WTC11 (cell line): ENCODE measurements around the gene SALL4. TPM values are rescaled to one million over a fixed set of nuclear protein-coding genes. Genes with fewer than 3 reads are reported as not detected.

ENCODE experiments used
- ATAC-seq: fragments of 200-7000 bp; cut with Tn5 transposase; 2 replicates; pipeline ENCODE4 v1.10.0; 2021; ENCODE audit warnings: mild to moderate bottlenecking, moderate library complexity
- Bru-seq: library from RNA; stranded (reverse); fragments of 400-500 nt; gene quantifications from one replicate; lab custom pipeline; 2021; lab: Mats Ljungman, UMichigan
- CTCF ChIA-PET: fragments of 300-600 bp; sonication (Branson Sonifier 250); formaldehyde crosslinking; loops from one replicate; lab custom pipeline; 2021; ENCODE audit warnings: antibody characterized with exemption; lab: Charles Lee
- POLR2A ChIA-PET: fragments of 350-600 bp; sonication (Branson Sonifier 250); formaldehyde crosslinking; loops from one replicate; lab custom pipeline; 2021; ENCODE audit warnings: antibody characterized with exemption; lab: Charles Lee
- DNase-seq: peaks from one replicate; pipeline ENCODE4 v3.0.0; 2021; ENCODE audit warnings: low spot score
- H3K27ac Mint-ChIP-seq: 2 replicates; pipeline ENCODE4 v1.8.0; 2021; ENCODE audit warnings: mixed read lengths
- H3K27me3 Mint-ChIP-seq: 2 replicates; pipeline ENCODE4 v1.8.0; 2021; ENCODE audit warnings: low read depth, mild to moderate bottlenecking, moderate library complexity, mixed read lengths
- H3K36me3 Mint-ChIP-seq: 2 replicates; pipeline ENCODE4 v1.8.0; 2021; ENCODE audit warnings: mixed read lengths
- H3K4me1 Mint-ChIP-seq: 2 replicates; pipeline ENCODE4 v1.8.0; 2022; ENCODE audit warnings: mixed read lengths
- H3K4me3 Mint-ChIP-seq: 2 replicates; pipeline ENCODE4 v1.8.0; 2021; ENCODE audit warnings: mild to moderate bottlenecking, moderate library complexity, mixed read lengths
- H3K9me3 Mint-ChIP-seq: 2 replicates; pipeline ENCODE4 v1.8.0; 2021; ENCODE audit warnings: mixed read lengths
- ARID4B ChIP-seq: sonication (generic); formaldehyde crosslinking; IDR thresholded peaks from 2 replicates; pipeline ENCODE4 v1.8.0; 2023; ENCODE audit warnings: missing genetic modification reagents, mild to moderate bottlenecking, borderline replicate concordance
- ATF1 ChIP-seq: sonication (generic); formaldehyde crosslinking; IDR thresholded peaks from 2 replicates; pipeline ENCODE4 v1.8.1; 2023; ENCODE audit warnings: mild to moderate bottlenecking, moderate library complexity, missing genetic modification reagents
- CTCF ChIP-seq: fragments of 200-600 bp; IDR thresholded peaks from 2 replicates; pipeline ENCODE4 v1.8.0; 2022; ENCODE audit warnings: antibody characterized with exemption
- E2F4 ChIP-seq: sonication (generic); formaldehyde crosslinking; IDR thresholded peaks from 2 replicates; pipeline ENCODE4 v1.8.1; 2022; ENCODE audit warnings: low read depth, mild to moderate bottlenecking, moderate library complexity, missing genetic modification reagents, borderline replicate concordance
- ELF4 ChIP-seq: sonication (generic); formaldehyde crosslinking; IDR thresholded peaks from 2 replicates; pipeline ENCODE4 v1.8.1; 2022; ENCODE audit warnings: low read depth, mild to moderate bottlenecking, moderate library complexity, missing genetic modification reagents
- GTF2I ChIP-seq: fragments of 250-450 bp; sonication (Bioruptor Pico); conservative IDR thresholded peaks from 2 replicates; pipeline ENCODE4 v1.4.0; 2021; ENCODE audit warnings: mild to moderate bottlenecking
- HMGXB4 ChIP-seq: sonication (generic); formaldehyde crosslinking; IDR thresholded peaks from 2 replicates; pipeline ENCODE4 v1.8.1; 2023; ENCODE audit warnings: mild to moderate bottlenecking, moderate library complexity, missing genetic modification reagents
- JUN ChIP-seq: sonication (generic); formaldehyde crosslinking; IDR thresholded peaks from 2 replicates; pipeline ENCODE4 v1.8.0; 2023; ENCODE audit warnings: mild to moderate bottlenecking, missing genetic modification reagents
- MYBL2 ChIP-seq: sonication (generic); formaldehyde crosslinking; IDR thresholded peaks from 2 replicates; pipeline ENCODE4 v1.8.1; 2023; ENCODE audit warnings: mild to moderate bottlenecking, moderate library complexity, missing genetic modification reagents
- NFATC4 ChIP-seq: fragments of 250-450 bp; sonication (Bioruptor Pico); IDR thresholded peaks from 2 replicates; pipeline ENCODE4 v1.9.0; 2021; ENCODE audit warnings: mild to moderate bottlenecking
- NFE2L1 ChIP-seq: sonication (generic); formaldehyde crosslinking; IDR thresholded peaks from 2 replicates; pipeline ENCODE4 v1.8.1; 2023; ENCODE audit warnings: missing genetic modification reagents
- NFYB ChIP-seq: sonication (generic); formaldehyde crosslinking; conservative IDR thresholded peaks from 2 replicates; pipeline ENCODE4 v1.8.0; 2022; ENCODE audit warnings: low read depth, missing genetic modification reagents
- NR3C1 ChIP-seq: sonication (generic); formaldehyde crosslinking; conservative IDR thresholded peaks from 2 replicates; pipeline ENCODE4 v1.8.1; 2023; ENCODE audit warnings: low read depth, mild to moderate bottlenecking, missing genetic modification reagents
- SOX15 ChIP-seq: fragments of 250-450 bp; sonication (Bioruptor Pico); IDR thresholded peaks from 2 replicates; pipeline ENCODE4 v1.9.0; 2021; ENCODE audit warnings: mild to moderate bottlenecking
- SP1 ChIP-seq: sonication (generic); formaldehyde crosslinking; conservative IDR thresholded peaks from 2 replicates; pipeline ENCODE4 v1.8.1; 2022; ENCODE audit warnings: missing genetic modification reagents
- TCF7 ChIP-seq: sonication (generic); formaldehyde crosslinking; IDR thresholded peaks from 2 replicates; pipeline ENCODE4 v1.8.0; 2022; ENCODE audit warnings: mild to moderate bottlenecking, low read depth, missing genetic modification reagents, moderate library complexity
- ZNF317 ChIP-seq: sonication (generic); formaldehyde crosslinking; IDR thresholded peaks from 2 replicates; pipeline ENCODE4 v1.8.1; 2023; ENCODE audit warnings: low read depth, mild to moderate bottlenecking, moderate library complexity, missing genetic modification reagents, borderline replicate concordance
- ZNF512 ChIP-seq: sonication (generic); formaldehyde crosslinking; IDR thresholded peaks from 2 replicates; pipeline ENCODE4 v1.8.1; 2022; ENCODE audit warnings: missing genetic modification reagents, borderline replicate concordance
- ZNF532 ChIP-seq: fragments of 250-450 bp; sonication (Bioruptor Pico); IDR thresholded peaks from 2 replicates; pipeline ENCODE4 v1.9.0; 2021; ENCODE audit warnings: mild to moderate bottlenecking, borderline replicate concordance
- ZNF671 ChIP-seq: fragments of 250-450 bp; sonication (Bioruptor Pico); IDR thresholded peaks from 2 replicates; pipeline ENCODE4 v1.8.0; 2021; ENCODE audit warnings: mild to moderate bottlenecking
- long read RNA-seq, 3 experiments: library from RNA in 1 of 3; library from capped mRNA in 1 of 3; library from polyadenylated mRNA in 1 of 3; unstranded in 2 of 3; stranded (forward) in 1 of 3; transcript quantifications; one replicate each; pipeline ENCODE4 v2.0.0, GENCODE V29; 2021
- total RNA-seq: library from RNA; stranded (reverse); gene quantifications from 3 replicates; pipeline ENCODE4 v1.2.3, GENCODE V29; 2021

Gene SALL4
- total RNA-seq: 156 to 204 TPM (median 203 TPM) in 3 replicates
- Bru-seq, nascent RNA: percentile 99 among the genes with signal in this experiment
- long read RNA-seq, experiment 1, full-length matches to known transcripts: 154 of 238 reads
- long read RNA-seq, experiment 1, partial matches to known transcripts: 70 of 238 reads
- long read RNA-seq, experiment 1, other reads (novel, unspliced or antisense): 14 of 238 reads
- long read RNA-seq, experiment 2, full-length matches to known transcripts: 16 of 113 reads
- long read RNA-seq, experiment 2, partial matches to known transcripts: 26 of 113 reads
- long read RNA-seq, experiment 2, other reads (novel, unspliced or antisense): 71 of 113 reads
- long read RNA-seq, experiment 3, full-length matches to known transcripts: 5 of 13 reads
- long read RNA-seq, experiment 3, partial matches to known transcripts: 0 of 13 reads
- long read RNA-seq, experiment 3, other reads (novel, unspliced or antisense): 8 of 13 reads

- ChIA-PET POLR2A (interaction anchor here (0.6 to 1.5 kb wide), 8 partner anchors 14 to 303 kb away, joined by 3 to 6 read pairs (median 3); no protein-coding TSS in a partner anchor), CTCF (interaction anchor here (0.6 to 2.4 kb wide), 11 partner anchors 10 to 871 kb away, joined by 3 to 13 read pairs (median 5); partner anchors contain the start of gene ADNP)
- Mint-ChIP-seq H3K9me3 (no peaks in the 10 kb centered on the region), H3K36me3 (0 out of 2 replicates have a peak, but pooled peaks cover 2% of the 10 kb centered on the region), H3K27me3 (no peaks in the 10 kb centered on the region; the same call in 1 of the 2 replicates), H3K27ac (peak within 1 kb of the TSS; percentile 91), H3K4me1 (peaks cover 30% of the 10 kb centered on the region), H3K4me3 (peak within 1 kb of the TSS; percentile 95)
- ATAC-seq (peak; percentile 81), DNase-seq (peak; percentile 88)
- no peak for TF ChIP-seq ARID4B (CRISPR knock-in tag)
- TF ChIP-seq NR3C1: 0 out of 2 replicates have a peak, but pooled peaks have one; percentile 38
- TF ChIP-seq NFATC4: no peak
- TF ChIP-seq TCF7 (CRISPR knock-in tag): no peak
- no peak for TF ChIP-seq ZNF671 (CRISPR knock-in tag)
- TF ChIP-seq GTF2I: no peak
- TF ChIP-seq ZNF512: no peak
- TF ChIP-seq E2F4 (CRISPR knock-in tag): no peak
- TF ChIP-seq ATF1 (CRISPR knock-in tag): no peak
- peak; percentile 59 for TF ChIP-seq NFYB
- no peak for TF ChIP-seq NFE2L1 (CRISPR knock-in tag)
- peak; percentile 12; the same call in 1 of the 2 replicates for TF ChIP-seq SP1
- 0 out of 2 replicates have a peak, but pooled peaks have one; percentile 34 for TF ChIP-seq HMGXB4 (CRISPR knock-in tag)
- TF ChIP-seq SOX15 (CRISPR knock-in tag): no peak
- TF ChIP-seq CTCF: no peak
- no peak for TF ChIP-seq ZNF317 (CRISPR knock-in tag)
- TF ChIP-seq ZNF532 (CRISPR knock-in tag): no peak
- no peak for TF ChIP-seq JUN (CRISPR knock-in tag)
- no peak for TF ChIP-seq MYBL2 (CRISPR knock-in tag)
- 0 out of 2 replicates have a peak, but pooled peaks have one; percentile 32 for TF ChIP-seq ELF4 (CRISPR knock-in tag)
Measured at GRCh38 chr20:51802170-51802751, at the start of gene SALL4. TSS of gene SALL4 (minus strand) at chr20:51802521. CDS start at chr20:51802408, 113 bp downstream.
